ENCODE measurements around the gene SYNE1. TPM values are rescaled to one million over a fixed set of nuclear protein-coding genes. Genes with fewer than 3 reads are reported as not detected.

The SYNE1 gene
- total RNA-seq, 1 experiment from 2014 or later, result 3.0 TPM

GRCh38 chr6:152244998-152245630 is 392.0 kb downstream of the SYNE1 start:
- H3K14ac ChIP-seq (ENCODE audit: insufficient read depth, low read length), result no peak overlapping the region
- no peaks in the 10 kb centered on the region for H3K27me3 ChIP-seq (ENCODE audit: insufficient read depth, low read length)
- H2AFZ ChIP-seq (ENCODE audit: low read length), result no peak overlapping the region
- no peak overlapping the region for H4K8ac ChIP-seq (replicated peaks; ENCODE audit: insufficient read length, low read depth, low read length)
- H3K23ac ChIP-seq (ENCODE audit: insufficient read length, low read depth, low read length), result no peak overlapping the region
- no peaks in the 10 kb centered on the region; the same call in 1 of the 2 replicates for H3K4me1 ChIP-seq (ENCODE audit: insufficient read depth, low read length)
- H3K18ac ChIP-seq (ENCODE audit: insufficient read length, low read depth, low read length), result no peak overlapping the region
- no peak overlapping the region for H3K56ac ChIP-seq (ENCODE audit: insufficient read length, low read depth, low read length)
- no peaks in the 10 kb centered on the region for H3K27me3 Mint-ChIP-seq (ENCODE audit: low read depth)
- H4K91ac ChIP-seq (ENCODE audit: insufficient read length, low read depth, low read length), result no peak overlapping the region
- H2AK5ac ChIP-seq (ENCODE audit: insufficient read length, low read length), result no peak overlapping the region
- no peak overlapping the region for H2BK15ac ChIP-seq (ENCODE audit: low read depth, low read length)
- H2BK5ac ChIP-seq (ENCODE audit: insufficient read length, low read length), result no peak overlapping the region
- no peak overlapping the region for H3K27ac ChIP-seq (ENCODE audit: insufficient read length, low read depth, low read length)
- no peaks in the 10 kb centered on the region for H4K20me1 ChIP-seq (ENCODE audit: control insufficient read depth, insufficient read depth, insufficient read length)
- no peaks in the 10 kb centered on the region; a peak in 1 of 7 replicates for H3K36me3 Mint-ChIP-seq (ENCODE audit: insufficient read depth in 1 of 3, low read depth in 3 of 3)
- no peaks in the 10 kb centered on the region for H3K79me1 ChIP-seq (ENCODE audit: insufficient read depth, low read depth, low read length, poor library complexity, severe bottlenecking)
- DNase-seq, result no peak
- H3T11ph ChIP-seq (ENCODE audit: low read length), result no peak overlapping the region
- TF ChIP-seq, protein P1, sequence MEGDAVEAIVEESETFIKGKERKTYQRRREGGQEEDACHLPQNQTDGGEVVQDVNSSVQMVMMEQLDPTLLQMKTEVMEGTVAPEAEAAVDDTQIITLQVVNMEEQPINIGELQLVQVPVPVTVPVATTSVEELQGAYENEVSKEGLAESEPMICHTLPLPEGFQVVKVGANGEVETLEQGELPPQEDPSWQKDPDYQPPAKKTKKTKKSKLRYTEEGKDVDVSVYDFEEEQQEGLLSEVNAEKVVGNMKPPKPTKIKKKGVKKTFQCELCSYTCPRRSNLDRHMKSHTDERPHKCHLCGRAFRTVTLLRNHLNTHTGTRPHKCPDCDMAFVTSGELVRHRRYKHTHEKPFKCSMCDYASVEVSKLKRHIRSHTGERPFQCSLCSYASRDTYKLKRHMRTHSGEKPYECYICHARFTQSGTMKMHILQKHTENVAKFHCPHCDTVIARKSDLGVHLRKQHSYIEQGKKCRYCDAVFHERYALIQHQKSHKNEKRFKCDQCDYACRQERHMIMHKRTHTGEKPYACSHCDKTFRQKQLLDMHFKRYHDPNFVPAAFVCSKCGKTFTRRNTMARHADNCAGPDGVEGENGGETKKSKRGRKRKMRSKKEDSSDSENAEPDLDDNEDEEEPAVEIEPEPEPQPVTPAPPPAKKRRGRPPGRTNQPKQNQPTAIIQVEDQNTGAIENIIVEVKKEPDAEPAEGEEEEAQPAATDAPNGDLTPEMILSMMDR (conservative IDR thresholded peaks at IDR 0.05), result no peak
- no peaks in the 10 kb centered on the region for H3K23me2 ChIP-seq (ENCODE audit: insufficient read length, low read depth, low read length, poor library complexity, severe bottlenecking)
- H3K79me2 ChIP-seq (ENCODE audit: insufficient read depth, low read length), result no peaks in the 10 kb centered on the region
- peaks cover 5 to 6% of the 10 kb centered on the region in 2 experiments; a peak in 3 of 4 replicates for H3K4me1 Mint-ChIP-seq
- H3K9ac ChIP-seq (ENCODE audit: extremely low read depth, insufficient read length, low read length), result no peak overlapping the region
- H3K4me2 ChIP-seq (ENCODE audit: insufficient read depth, insufficient read length, low read length), result no peak overlapping the region
- H2BK12ac ChIP-seq (ENCODE audit: insufficient read length, low read depth, low read length), result no peak overlapping the region
- no peak overlapping the region for H4K5ac ChIP-seq (ENCODE audit: insufficient read length, low read depth, low read length)
- H2BK20ac ChIP-seq (ENCODE audit: low read depth, low read length, poor library complexity, severe bottlenecking), result no peak overlapping the region
- no peak overlapping the region for H3K4ac ChIP-seq (ENCODE audit: low read depth, low read length)
- no peaks in the 10 kb centered on the region for H3K9me3 ChIP-seq (ENCODE audit: control insufficient read depth, low read depth, low read length)
- H3K27ac Mint-ChIP-seq, result peak overlapping the region in 1 of 3 experiments; percentile 18; a peak in 1 of 7 replicates
- no peak overlapping the region for H2BK120ac ChIP-seq (ENCODE audit: low read depth, low read length, poor library complexity, severe bottlenecking)
- no peak overlapping the region for H3K4me3 Mint-ChIP-seq
- H3K9me3 Mint-ChIP-seq, result no peaks in the 10 kb centered on the region
- no CpG with 5 or more reads among the region's 4 CpGs for WGBS (ENCODE audit: extremely low coverage, insufficient read length, low lambda C conversion rate)
